HepG2 (cell line): ENCODE measurements around the gene KHNYN. TPM values are rescaled to one million over a fixed set of nuclear protein-coding genes. Genes with fewer than 3 reads are reported as not detected.
A peak's percentile ranks its signal among the peaks of the same experiment; 100 is the strongest.

Experiments
- CBX2 ChIP-seq, 2 experiments: fragments of 200-600 bp in 1 of 2; sonication (generic); formaldehyde crosslinking in 1 of 2; IDR thresholded peaks; 2 replicates each; pipeline versions ENCODE4 v1.7.0 to v1.8.1; 2018 to 2022; ENCODE audit warnings: low read depth in 2 of 2, low read length in 1 of 2, mild to moderate bottlenecking in 1 of 2, missing genetic modification reagents in 1 of 2
- HMGXB3 ChIP-seq: sonication (generic); formaldehyde crosslinking; IDR thresholded peaks from 2 replicates; pipeline ENCODE4 v1.4.0; 2020; ENCODE audit warnings: missing genetic modification reagents, borderline replicate concordance
- KMT2B ChIP-seq: IDR thresholded peaks from 2 replicates; pipeline ENCODE4 v1.6.1; 2016; ENCODE audit warnings: missing genetic modification reagents, missing compliant biosample characterization
- TAF1 ChIP-seq: sonication (generic); formaldehyde crosslinking; IDR thresholded peaks from 2 replicates; pipeline ENCODE4 v1.4.0; 2020; ENCODE audit warnings: missing genetic modification reagents
- ZNF10 ChIP-seq: sonication (generic); formaldehyde crosslinking; IDR thresholded peaks from 2 replicates; pipeline ENCODE4 v1.4.0; 2020; ENCODE audit warnings: mild to moderate bottlenecking, low read depth, missing genetic modification reagents, borderline replicate concordance
- ZNF230 ChIP-seq: sonication (generic); formaldehyde crosslinking; IDR thresholded peaks from 2 replicates; pipeline ENCODE4 v1.4.0; 2020; ENCODE audit warnings: mild to moderate bottlenecking, missing genetic modification reagents
- ZNF550 ChIP-seq: sonication (generic); formaldehyde crosslinking; IDR thresholded peaks from 2 replicates; pipeline ENCODE4 v1.4.0; 2020; ENCODE audit warnings: mild to moderate bottlenecking, missing genetic modification reagents, borderline replicate concordance
- polyA plus RNA-seq, 8 experiments: library from polyadenylated mRNA; depleted of rRNA in 3 of 8; stranded (reverse) in 7 of 8; unstranded in 1 of 8; fragments of >200 nt; fragmentation: Illumina TruSeq in 4 of 8; extraction: Trizol in 4 of 8; gene quantifications; 2 replicates each; pipeline versions ENCODE4 v1.2.1 to v1.2.3, GENCODE V29; 2011 to 2016; ENCODE audit warnings: low read depth in 4 of 8, missing spikeins in 1 of 8, mixed read lengths in 1 of 8; ENCODE audit not compliant: insufficient read depth in 1 of 8
- total RNA-seq, 5 experiments: library from RNA; depleted of rRNA; stranded (reverse); fragments of >200 nt; fragmentation: Illumina TruSeq; extraction: Trizol; gene quantifications; 2 replicates each; pipeline ENCODE4 v1.2.3, GENCODE V29; 2016; ENCODE audit warnings: low read depth in 1 of 5
- TF ChIP-seq, protein P1 (sequence below), 2 experiments: fragments of 450-650 bp in 1 of 2; sonication (generic) in 1 of 2; formaldehyde crosslinking in 1 of 2; IDR thresholded peaks; 2 replicates each; pipeline versions ENCODE4 v1.6.1 to v1.8.0; 2016 to 2022; ENCODE audit warnings: antibody characterized with exemption in 1 of 2, mild to moderate bottlenecking in 1 of 2, missing genetic modification reagents in 1 of 2
- TF ChIP-seq, protein P2 (sequence below): sonication (generic); formaldehyde crosslinking; IDR thresholded peaks from 2 replicates; pipeline ENCODE4 v1.4.0; 2020; ENCODE audit warnings: missing genetic modification reagents, borderline replicate concordance

KHNYN gene
- total and polyA plus RNA-seq, 2 of the 13 experiments (the other 11 are each of a cell fraction or from before 2014, with no cell fraction given) = 52.8 to 75.7 TPM

DNA sequence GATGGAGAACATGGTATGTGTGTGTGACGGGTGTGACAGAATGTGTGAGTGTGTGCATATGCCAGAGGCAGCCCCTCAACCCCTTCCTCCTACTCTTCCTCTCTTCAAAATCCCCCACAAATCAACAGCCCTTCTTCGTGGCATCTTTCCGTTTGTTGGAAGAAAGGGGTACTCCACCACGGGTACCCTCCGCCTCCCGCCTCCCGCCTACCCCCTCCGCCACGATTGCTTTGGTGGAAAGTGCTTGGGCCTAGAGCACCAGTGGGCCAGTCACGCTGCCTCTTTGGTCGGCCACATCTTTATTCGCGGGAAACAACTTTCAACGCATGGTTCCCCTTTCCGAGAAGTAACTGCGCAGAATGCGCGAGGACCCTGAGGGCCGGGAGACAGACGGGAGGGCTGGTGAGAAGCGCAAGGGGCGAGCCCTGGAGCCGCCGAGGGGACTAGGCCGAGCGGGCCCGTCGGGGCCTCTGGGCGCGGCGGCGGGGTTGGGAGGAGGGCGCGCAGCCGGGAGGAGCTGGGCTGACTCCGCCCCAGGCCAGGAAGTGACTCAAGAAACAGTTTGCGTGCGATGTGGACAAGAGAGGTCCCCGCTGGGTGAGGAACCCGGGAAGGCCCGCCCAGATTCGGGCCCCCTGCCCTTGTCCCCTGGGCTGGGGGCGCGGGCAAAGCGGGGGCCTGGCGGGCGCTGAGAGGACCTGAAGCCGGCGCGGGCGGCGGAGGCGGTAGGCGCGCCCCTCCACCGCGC, at the start of gene KHNYN, which contains the start of gene CBLN3 (continued):
- TF ChIP-seq HMGXB3 (CRISPR knock-in tag) = peak; percentile 76
- TF ChIP-seq, protein P1, sequence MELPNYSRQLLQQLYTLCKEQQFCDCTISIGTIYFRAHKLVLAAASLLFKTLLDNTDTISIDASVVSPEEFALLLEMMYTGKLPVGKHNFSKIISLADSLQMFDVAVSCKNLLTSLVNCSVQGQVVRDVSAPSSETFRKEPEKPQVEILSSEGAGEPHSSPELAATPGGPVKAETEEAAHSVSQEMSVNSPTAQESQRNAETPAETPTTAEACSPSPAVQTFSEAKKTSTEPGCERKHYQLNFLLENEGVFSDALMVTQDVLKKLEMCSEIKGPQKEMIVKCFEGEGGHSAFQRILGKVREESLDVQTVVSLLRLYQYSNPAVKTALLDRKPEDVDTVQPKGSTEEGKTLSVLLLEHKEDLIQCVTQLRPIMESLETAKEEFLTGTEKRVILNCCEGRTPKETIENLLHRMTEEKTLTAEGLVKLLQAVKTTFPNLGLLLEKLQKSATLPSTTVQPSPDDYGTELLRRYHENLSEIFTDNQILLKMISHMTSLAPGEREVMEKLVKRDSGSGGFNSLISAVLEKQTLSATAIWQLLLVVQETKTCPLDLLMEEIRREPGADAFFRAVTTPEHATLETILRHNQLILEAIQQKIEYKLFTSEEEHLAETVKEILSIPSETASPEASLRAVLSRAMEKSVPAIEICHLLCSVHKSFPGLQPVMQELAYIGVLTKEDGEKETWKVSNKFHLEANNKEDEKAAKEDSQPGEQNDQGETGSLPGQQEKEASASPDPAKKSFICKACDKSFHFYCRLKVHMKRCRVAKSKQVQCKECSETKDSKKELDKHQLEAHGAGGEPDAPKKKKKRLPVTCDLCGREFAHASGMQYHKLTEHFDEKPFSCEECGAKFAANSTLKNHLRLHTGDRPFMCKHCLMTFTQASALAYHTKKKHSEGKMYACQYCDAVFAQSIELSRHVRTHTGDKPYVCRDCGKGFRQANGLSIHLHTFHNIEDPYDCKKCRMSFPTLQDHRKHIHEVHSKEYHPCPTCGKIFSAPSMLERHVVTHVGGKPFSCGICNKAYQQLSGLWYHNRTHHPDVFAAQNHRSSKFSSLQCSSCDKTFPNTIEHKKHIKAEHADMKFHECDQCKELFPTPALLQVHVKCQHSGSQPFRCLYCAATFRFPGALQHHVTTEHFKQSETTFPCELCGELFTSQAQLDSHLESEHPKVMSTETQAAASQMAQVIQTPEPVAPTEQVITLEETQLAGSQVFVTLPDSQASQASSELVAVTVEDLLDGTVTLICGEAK (IDR thresholded peaks at IDR 0.05) = no peak
- TF ChIP-seq, protein P1 (CRISPR knock-in tag; IDR thresholded peaks at IDR 0.05) = peak; percentile 92
- peak; percentile 61; the same call in 1 of the 2 replicates for TF ChIP-seq ZNF230 (CRISPR knock-in tag)
- TF ChIP-seq CBX2 (IDR thresholded peaks at IDR 0.05; ENCODE audit: low read depth, low read length) = no peak
- TF ChIP-seq CBX2 (CRISPR knock-in tag; IDR thresholded peaks at IDR 0.05; ENCODE audit: low read depth) = peak; percentile 90; the same call in 1 of the 2 replicates
- 0 out of 2 replicates have a peak, but pooled peaks have one; percentile 83 for TF ChIP-seq ZNF10 (CRISPR knock-in tag)
- TF ChIP-seq, protein P2, sequence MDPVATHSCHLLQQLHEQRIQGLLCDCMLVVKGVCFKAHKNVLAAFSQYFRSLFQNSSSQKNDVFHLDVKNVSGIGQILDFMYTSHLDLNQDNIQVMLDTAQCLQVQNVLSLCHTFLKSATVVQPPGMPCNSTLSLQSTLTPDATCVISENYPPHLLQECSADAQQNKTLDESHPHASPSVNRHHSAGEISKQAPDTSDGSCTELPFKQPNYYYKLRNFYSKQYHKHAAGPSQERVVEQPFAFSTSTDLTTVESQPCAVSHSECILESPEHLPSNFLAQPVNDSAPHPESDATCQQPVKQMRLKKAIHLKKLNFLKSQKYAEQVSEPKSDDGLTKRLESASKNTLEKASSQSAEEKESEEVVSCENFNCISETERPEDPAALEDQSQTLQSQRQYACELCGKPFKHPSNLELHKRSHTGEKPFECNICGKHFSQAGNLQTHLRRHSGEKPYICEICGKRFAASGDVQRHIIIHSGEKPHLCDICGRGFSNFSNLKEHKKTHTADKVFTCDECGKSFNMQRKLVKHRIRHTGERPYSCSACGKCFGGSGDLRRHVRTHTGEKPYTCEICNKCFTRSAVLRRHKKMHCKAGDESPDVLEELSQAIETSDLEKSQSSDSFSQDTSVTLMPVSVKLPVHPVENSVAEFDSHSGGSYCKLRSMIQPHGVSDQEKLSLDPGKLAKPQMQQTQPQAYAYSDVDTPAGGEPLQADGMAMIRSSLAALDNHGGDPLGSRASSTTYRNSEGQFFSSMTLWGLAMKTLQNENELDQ (CRISPR knock-in tag) = 0 out of 2 replicates have a peak, but pooled peaks have one; percentile 83
- TF ChIP-seq ZNF550 (CRISPR knock-in tag) = peak; percentile 42
- TF ChIP-seq KMT2B = 0 out of 2 replicates have a peak, but pooled peaks have one; percentile 43
- TF ChIP-seq TAF1 (CRISPR knock-in tag) = peak; percentile 94
